Measurements from ENCODE around the gene POLRMT. TPM values are rescaled to one million over a fixed set of nuclear protein-coding genes. Genes with fewer than 3 reads are reported as not detected.

The POLRMT gene
- total and polyA plus RNA-seq, 2 experiments from 2014 or later = 98.0 to 148 TPM

DNA sequence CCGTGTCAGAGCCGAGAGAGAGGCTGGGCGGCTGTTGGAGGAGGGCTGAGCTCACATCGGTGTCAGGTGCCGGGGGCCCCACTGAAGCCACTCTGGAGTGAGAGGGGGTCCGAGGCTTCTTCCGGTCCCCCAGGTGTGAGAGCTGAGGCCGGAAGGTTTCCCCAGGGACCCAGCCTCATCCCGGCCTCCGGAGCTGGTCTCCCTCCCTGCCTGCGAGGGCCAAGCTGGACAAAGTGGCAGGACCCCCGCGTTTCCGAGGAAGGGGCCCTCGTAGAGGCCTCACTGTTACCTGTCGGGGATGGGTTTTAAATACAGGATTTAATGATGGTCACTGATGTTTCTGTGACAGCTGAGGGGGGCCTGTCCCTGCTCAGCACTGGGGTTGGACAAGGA is 37.1 kb downstream of the POLRMT start:
- H3K36me3 ChIP-seq (ENCODE audit: insufficient read depth) = no peaks in the 10 kb centered on the region
- no peak overlapping the region for H2AFZ ChIP-seq
- H3K4me3 ChIP-seq = no peak overlapping the region
- Mint-ChIP-seq H3K4me3 (no peak overlapping the region), H3K4me1 (no peaks in the 10 kb centered on the region), H3K36me3 (ENCODE audit: low read depth) (peaks cover 1% of the 10 kb centered on the region; the same call in 2 of the 3 replicates), H3K27ac (no peak overlapping the region), H3K27me3 (ENCODE audit: insufficient read depth, low read depth, poor library complexity) (peaks cover 22% of the 10 kb centered on the region), H3K9me3 (peaks cover 17% of the 10 kb centered on the region)
- H3K4me2 ChIP-seq = no peak overlapping the region
- H3K9me2 ChIP-seq (ENCODE audit: insufficient read depth) = no peaks in the 10 kb centered on the region
- H3K27me3 ChIP-seq (ENCODE audit: insufficient read depth) = peaks cover 9% of the 10 kb centered on the region
- ATAC-seq (no peak), DNase-seq (ENCODE audit: low spot score) (no peak)
- no peaks in the 10 kb centered on the region for H3K4me1 ChIP-seq (ENCODE audit: insufficient read depth)
- H3F3A ChIP-seq (replicated peaks; ENCODE audit: low read depth) = no peaks in the 10 kb centered on the region
- H3K79me2 ChIP-seq (replicated peaks; ENCODE audit: insufficient read depth) = no peaks in the 10 kb centered on the region
- H3K27ac ChIP-seq (ENCODE audit: low read depth) = no peak overlapping the region
- TF ChIP-seq NANOG (IDR thresholded peaks at IDR 0.05; ENCODE audit: borderline replicate concordance) = no peak
- TF ChIP-seq, protein P1, sequence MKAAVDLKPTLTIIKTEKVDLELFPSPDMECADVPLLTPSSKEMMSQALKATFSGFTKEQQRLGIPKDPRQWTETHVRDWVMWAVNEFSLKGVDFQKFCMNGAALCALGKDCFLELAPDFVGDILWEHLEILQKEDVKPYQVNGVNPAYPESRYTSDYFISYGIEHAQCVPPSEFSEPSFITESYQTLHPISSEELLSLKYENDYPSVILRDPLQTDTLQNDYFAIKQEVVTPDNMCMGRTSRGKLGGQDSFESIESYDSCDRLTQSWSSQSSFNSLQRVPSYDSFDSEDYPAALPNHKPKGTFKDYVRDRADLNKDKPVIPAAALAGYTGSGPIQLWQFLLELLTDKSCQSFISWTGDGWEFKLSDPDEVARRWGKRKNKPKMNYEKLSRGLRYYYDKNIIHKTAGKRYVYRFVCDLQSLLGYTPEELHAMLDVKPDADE (IDR thresholded peaks at IDR 0.05) = no peak
- TF ChIP-seq, protein P2, sequence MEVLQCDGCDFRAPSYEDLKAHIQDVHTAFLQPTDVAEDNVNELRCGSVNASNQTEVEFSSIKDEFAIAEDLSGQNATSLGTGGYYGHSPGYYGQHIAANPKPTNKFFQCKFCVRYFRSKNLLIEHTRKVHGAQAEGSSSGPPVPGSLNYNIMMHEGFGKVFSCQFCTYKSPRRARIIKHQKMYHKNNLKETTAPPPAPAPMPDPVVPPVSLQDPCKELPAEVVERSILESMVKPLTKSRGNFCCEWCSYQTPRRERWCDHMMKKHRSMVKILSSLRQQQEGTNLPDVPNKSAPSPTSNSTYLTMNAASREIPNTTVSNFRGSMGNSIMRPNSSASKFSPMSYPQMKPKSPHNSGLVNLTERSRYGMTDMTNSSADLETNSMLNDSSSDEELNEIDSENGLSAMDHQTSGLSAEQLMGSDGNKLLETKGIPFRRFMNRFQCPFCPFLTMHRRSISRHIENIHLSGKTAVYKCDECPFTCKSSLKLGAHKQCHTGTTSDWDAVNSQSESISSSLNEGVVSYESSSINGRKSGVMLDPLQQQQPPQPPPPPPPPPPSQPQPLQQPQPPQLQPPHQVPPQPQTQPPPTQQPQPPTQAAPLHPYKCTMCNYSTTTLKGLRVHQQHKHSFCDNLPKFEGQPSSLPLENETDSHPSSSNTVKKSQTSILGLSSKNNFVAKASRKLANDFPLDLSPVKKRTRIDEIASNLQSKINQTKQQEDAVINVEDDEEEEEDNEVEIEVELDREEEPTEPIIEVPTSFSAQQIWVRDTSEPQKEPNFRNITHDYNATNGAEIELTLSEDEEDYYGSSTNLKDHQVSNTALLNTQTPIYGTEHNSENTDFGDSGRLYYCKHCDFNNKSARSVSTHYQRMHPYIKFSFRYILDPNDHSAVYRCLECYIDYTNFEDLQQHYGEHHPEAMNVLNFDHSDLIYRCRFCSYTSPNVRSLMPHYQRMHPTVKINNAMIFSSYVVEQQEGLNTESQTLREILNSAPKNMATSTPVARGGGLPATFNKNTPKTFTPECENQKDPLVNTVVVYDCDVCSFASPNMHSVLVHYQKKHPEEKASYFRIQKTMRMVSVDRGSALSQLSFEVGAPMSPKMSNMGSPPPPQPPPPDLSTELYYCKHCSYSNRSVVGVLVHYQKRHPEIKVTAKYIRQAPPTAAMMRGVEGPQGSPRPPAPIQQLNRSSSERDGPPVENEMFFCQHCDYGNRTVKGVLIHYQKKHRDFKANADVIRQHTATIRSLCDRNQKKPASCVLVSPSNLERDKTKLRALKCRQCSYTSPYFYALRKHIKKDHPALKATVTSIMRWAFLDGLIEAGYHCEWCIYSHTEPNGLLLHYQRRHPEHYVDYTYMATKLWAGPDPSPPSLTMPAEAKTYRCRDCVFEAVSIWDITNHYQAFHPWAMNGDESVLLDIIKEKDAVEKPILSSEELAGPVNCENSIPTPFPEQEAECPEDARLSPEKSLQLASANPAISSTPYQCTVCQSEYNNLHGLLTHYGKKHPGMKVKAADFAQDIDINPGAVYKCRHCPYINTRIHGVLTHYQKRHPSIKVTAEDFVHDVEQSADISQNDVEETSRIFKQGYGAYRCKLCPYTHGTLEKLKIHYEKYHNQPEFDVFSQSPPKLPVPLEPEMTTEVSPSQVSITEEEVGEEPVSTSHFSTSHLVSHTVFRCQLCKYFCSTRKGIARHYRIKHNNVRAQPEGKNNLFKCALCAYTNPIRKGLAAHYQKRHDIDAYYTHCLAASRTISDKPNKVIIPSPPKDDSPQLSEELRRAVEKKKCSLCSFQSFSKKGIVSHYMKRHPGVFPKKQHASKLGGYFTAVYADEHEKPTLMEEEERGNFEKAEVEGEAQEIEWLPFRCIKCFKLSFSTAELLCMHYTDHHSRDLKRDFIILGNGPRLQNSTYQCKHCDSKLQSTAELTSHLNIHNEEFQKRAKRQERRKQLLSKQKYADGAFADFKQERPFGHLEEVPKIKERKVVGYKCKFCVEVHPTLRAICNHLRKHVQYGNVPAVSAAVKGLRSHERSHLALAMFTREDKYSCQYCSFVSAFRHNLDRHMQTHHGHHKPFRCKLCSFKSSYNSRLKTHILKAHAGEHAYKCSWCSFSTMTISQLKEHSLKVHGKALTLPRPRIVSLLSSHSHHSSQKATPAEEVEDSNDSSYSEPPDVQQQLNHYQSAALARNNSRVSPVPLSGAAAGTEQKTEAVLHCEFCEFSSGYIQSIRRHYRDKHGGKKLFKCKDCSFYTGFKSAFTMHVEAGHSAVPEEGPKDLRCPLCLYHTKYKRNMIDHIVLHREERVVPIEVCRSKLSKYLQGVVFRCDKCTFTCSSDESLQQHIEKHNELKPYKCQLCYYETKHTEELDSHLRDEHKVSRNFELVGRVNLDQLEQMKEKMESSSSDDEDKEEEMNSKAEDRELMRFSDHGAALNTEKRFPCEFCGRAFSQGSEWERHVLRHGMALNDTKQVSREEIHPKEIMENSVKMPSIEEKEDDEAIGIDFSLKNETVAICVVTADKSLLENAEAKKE (CRISPR knock-in tag; IDR thresholded peaks at IDR 0.05) = no peak
- no peak for TF ChIP-seq JUNB (IDR thresholded peaks at IDR 0.05; ENCODE audit: unreplicated experiment)
- TF ChIP-seq, protein P3, sequence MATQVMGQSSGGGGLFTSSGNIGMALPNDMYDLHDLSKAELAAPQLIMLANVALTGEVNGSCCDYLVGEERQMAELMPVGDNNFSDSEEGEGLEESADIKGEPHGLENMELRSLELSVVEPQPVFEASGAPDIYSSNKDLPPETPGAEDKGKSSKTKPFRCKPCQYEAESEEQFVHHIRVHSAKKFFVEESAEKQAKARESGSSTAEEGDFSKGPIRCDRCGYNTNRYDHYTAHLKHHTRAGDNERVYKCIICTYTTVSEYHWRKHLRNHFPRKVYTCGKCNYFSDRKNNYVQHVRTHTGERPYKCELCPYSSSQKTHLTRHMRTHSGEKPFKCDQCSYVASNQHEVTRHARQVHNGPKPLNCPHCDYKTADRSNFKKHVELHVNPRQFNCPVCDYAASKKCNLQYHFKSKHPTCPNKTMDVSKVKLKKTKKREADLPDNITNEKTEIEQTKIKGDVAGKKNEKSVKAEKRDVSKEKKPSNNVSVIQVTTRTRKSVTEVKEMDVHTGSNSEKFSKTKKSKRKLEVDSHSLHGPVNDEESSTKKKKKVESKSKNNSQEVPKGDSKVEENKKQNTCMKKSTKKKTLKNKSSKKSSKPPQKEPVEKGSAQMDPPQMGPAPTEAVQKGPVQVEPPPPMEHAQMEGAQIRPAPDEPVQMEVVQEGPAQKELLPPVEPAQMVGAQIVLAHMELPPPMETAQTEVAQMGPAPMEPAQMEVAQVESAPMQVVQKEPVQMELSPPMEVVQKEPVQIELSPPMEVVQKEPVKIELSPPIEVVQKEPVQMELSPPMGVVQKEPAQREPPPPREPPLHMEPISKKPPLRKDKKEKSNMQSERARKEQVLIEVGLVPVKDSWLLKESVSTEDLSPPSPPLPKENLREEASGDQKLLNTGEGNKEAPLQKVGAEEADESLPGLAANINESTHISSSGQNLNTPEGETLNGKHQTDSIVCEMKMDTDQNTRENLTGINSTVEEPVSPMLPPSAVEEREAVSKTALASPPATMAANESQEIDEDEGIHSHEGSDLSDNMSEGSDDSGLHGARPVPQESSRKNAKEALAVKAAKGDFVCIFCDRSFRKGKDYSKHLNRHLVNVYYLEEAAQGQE (IDR thresholded peaks at IDR 0.05; ENCODE audit: unreplicated experiment) = no peak
- no peak for TF ChIP-seq ZNF114 (CRISPR knock-in tag; IDR thresholded peaks at IDR 0.05)
- TF ChIP-seq ZNF331 (CRISPR knock-in tag; IDR thresholded peaks at IDR 0.05; ENCODE audit: low read depth) = no peak
- H4K20me1 ChIP-seq (replicated peaks; ENCODE audit: insufficient read depth) = peaks cover 4% of the 10 kb centered on the region; the same call in 1 of the 2 replicates
